ENCODE measurements around the gene CSF1. TPM values are rescaled to one million over a fixed set of nuclear protein-coding genes. Genes with fewer than 3 reads are reported as not detected.

The CSF1 gene
- total and polyA plus RNA-seq, 2 of the 13 experiments (the other 11 are each of a cell fraction or from before 2014, with no cell fraction given): 4.6 to 13.3 TPM

- TF ChIP-seq IKZF4 (CRISPR knock-in tag; IDR thresholded peaks at IDR 0.05; ENCODE audit: borderline replicate concordance, low read depth, not compliant biosample characterization) (no peak), SRSF1 (optimal IDR thresholded peaks at IDR 0.05; ENCODE audit: low read depth, low read length) (no peak), ZNF670 (CRISPR knock-in tag; IDR thresholded peaks at IDR 0.05; ENCODE audit: borderline replicate concordance) (no peak), ZNF841 (CRISPR knock-in tag; IDR thresholded peaks at IDR 0.05; ENCODE audit: borderline replicate concordance) (no peak), ZKSCAN8 (CRISPR knock-in tag; IDR thresholded peaks at IDR 0.05; ENCODE audit: borderline replicate concordance) (no peak), HMGXB4 (CRISPR knock-in tag; IDR thresholded peaks at IDR 0.05; ENCODE audit: borderline replicate concordance in 1 of 2, low read depth in 1 of 2) (peak in 1 of 2 experiments; percentile 23; a peak in 1 of 4 replicates), NCOA1 (CRISPR knock-in tag; IDR thresholded peaks at IDR 0.05) (no peak), ZNF30 (CRISPR knock-in tag; IDR thresholded peaks at IDR 0.05) (no peak), NPAS2 (CRISPR knock-in tag; IDR thresholded peaks at IDR 0.05; ENCODE audit: borderline replicate concordance) (no peak), CHD2 (IDR thresholded peaks at IDR 0.05; ENCODE audit: low read depth, low read length) (no peak), ZFP1 (CRISPR knock-in tag; IDR thresholded peaks at IDR 0.05) (no peak), ARNT2 (CRISPR knock-in tag; IDR thresholded peaks at IDR 0.05; ENCODE audit: low read depth) (0 out of 2 replicates have a peak, but pooled peaks have one; percentile 38), KLF13 (CRISPR knock-in tag; IDR thresholded peaks at IDR 0.05) (no peak), PHB2 (IDR thresholded peaks at IDR 0.05; ENCODE audit: partially characterized antibody) (no peak), ZNF3 (CRISPR knock-in tag; IDR thresholded peaks at IDR 0.05) (no peak), TEAD2 (CRISPR knock-in tag; IDR thresholded peaks at IDR 0.05) (no peak), GLI4 (CRISPR knock-in tag; IDR thresholded peaks at IDR 0.05; ENCODE audit: borderline replicate concordance) (no peak), ZBTB7B (CRISPR knock-in tag; IDR thresholded peaks at IDR 0.05) (peak; percentile 36; the same call in 1 of the 2 replicates), DNMT3B (CRISPR knock-in tag; conservative IDR thresholded peaks at IDR 0.05) (0 out of 2 replicates have a peak, but pooled peaks have one; percentile 61), TFE3 (CRISPR knock-in tag; IDR thresholded peaks at IDR 0.05) (no peak), ETV6 (CRISPR knock-in tag; conservative IDR thresholded peaks at IDR 0.05) (no peak), ZNF780A (CRISPR knock-in tag; IDR thresholded peaks at IDR 0.05) (no peak)
- TF ChIP-seq, protein P1, sequence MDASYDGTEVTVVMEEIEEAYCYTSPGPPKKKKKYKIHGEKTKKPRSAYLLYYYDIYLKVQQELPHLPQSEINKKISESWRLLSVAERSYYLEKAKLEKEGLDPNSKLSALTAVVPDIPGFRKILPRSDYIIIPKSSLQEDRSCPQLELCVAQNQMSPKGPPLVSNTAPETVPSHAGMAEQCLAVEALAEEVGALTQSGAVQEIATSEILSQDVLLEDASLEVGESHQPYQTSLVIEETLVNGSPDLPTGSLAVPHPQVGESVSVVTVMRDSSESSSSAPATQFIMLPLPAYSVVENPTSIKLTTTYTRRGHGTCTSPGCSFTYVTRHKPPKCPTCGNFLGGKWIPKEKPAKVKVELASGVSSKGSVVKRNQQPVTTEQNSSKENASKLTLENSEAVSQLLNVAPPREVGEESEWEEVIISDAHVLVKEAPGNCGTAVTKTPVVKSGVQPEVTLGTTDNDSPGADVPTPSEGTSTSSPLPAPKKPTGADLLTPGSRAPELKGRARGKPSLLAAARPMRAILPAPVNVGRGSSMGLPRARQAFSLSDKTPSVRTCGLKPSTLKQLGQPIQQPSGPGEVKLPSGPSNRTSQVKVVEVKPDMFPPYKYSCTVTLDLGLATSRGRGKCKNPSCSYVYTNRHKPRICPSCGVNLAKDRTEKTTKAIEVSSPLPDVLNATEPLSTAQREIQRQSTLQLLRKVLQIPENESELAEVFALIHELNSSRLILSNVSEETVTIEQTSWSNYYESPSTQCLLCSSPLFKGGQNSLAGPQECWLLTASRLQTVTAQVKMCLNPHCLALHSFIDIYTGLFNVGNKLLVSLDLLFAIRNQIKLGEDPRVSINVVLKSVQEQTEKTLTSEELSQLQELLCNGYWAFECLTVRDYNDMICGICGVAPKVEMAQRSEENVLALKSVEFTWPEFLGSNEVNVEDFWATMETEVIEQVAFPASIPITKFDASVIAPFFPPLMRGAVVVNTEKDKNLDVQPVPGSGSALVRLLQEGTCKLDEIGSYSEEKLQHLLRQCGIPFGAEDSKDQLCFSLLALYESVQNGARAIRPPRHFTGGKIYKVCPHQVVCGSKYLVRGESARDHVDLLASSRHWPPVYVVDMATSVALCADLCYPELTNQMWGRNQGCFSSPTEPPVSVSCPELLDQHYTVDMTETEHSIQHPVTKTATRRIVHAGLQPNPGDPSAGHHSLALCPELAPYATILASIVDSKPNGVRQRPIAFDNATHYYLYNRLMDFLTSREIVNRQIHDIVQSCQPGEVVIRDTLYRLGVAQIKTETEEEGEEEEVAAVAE (CRISPR knock-in tag; IDR thresholded peaks at IDR 0.05; ENCODE audit: borderline replicate concordance): no peak
Measured at GRCh38 chr1:109910123-109910962, at the start of gene CSF1 (continued).

Measured in HepG2 (cell line).